H1 (cell line): Measurements from ENCODE around the gene TMBIM1. TPM values are rescaled to one million over a fixed set of nuclear protein-coding genes. Genes with fewer than 3 reads are reported as not detected.

Source experiments
- BACH1 ChIP-seq: IDR thresholded peaks from 2 replicates; pipeline ENCODE4 v1.6.1; 2012; ENCODE audit warnings: low read length, improper control_type of control experiment
- BRCA1 ChIP-seq: IDR thresholded peaks from 2 replicates; pipeline ENCODE4 v1.6.1; 2012; ENCODE audit warnings: low read depth, low read length, improper control_type of control experiment
- RBBP5 ChIP-seq: IDR thresholded peaks from 2 replicates; pipeline ENCODE4 v1.7.1; 2012; ENCODE audit warnings: low read depth, mild to moderate bottlenecking, inconsistent platforms, low read length, moderate library complexity, borderline replicate concordance
- RFX5 ChIP-seq: IDR thresholded peaks from 2 replicates; pipeline ENCODE4 v1.6.1; 2011; ENCODE audit warnings: low read depth, low read length, improper control_type of control experiment, borderline replicate concordance
- SP4 ChIP-seq: IDR thresholded peaks from 2 replicates; pipeline ENCODE4 v1.6.1; 2012; ENCODE audit warnings: low read length, inconsistent platforms
- polyA plus RNA-seq, 7 experiments: library from polyadenylated mRNA; depleted of rRNA in 3 of 7; stranded (reverse) in 5 of 7; unstranded in 2 of 7; fragments of >200 nt in 5 of 7; fragments of 200-250 nt in 2 of 7; gene quantifications; 1 replicate in 5 of 7; 2 replicates in 1 of 7; 4 replicates in 1 of 7; pipeline versions ENCODE4 v1.2.1 to v1.2.3, GENCODE V29; 2011 to 2013; ENCODE audit warnings: missing spikeins in 2 of 7, mixed read lengths in 2 of 7
- total RNA-seq: library from RNA; stranded (reverse); fragmentation: NEBNext Ultra II Directional; extraction: Animal tissue kit (Norgen Biotek cat#: 25700); gene quantifications from 2 replicates; pipeline ENCODE4 v1.2.1, GENCODE V29; 2021

Gene TMBIM1
- total and polyA plus RNA-seq, 2 of the 8 experiments (the other 6 are each of a cell fraction or from before 2014, with no cell fraction given): 22.1 to 36.8 TPM

- no peak for TF ChIP-seq BACH1
- no peak for TF ChIP-seq SP4
- TF ChIP-seq RBBP5: no peak
- no peak for TF ChIP-seq BRCA1
- no peak for TF ChIP-seq RFX5
Observed at GRCh38 chr2:218341381-218341780, 49.1 kb upstream of the TMBIM1 start (continued).
